A673 (cell line): ENCODE results near the gene PPP2R2D. TPM values are rescaled to one million over a fixed set of nuclear protein-coding genes. Genes with fewer than 3 reads are reported as not detected.

Source experiments
- BruUV-seq: library from RNA; stranded (reverse); fragments of 400-500 nt; replicated peaks from 2 replicates; lab custom pipeline; 2021; lab: Mats Ljungman, UMichigan
- CTCF ChIA-PET: fragments of 300-600 bp; sonication (Branson Sonifier 250); formaldehyde crosslinking; loops from one replicate; lab custom pipeline; 2022; ENCODE audit warnings: antibody characterized with exemption; lab: Charles Lee
- POLR2A ChIA-PET: fragments of 300-600 bp; sonication (Branson Sonifier 250); formaldehyde crosslinking; loops from one replicate; lab custom pipeline; 2022; ENCODE audit warnings: antibody characterized with exemption; ENCODE audit not compliant: low non-redundant PET; lab: Charles Lee
- DNase-seq: peaks from one replicate; pipeline ENCODE4 v3.0.0-alpha.2; 2015; ENCODE audit warnings: low spot score
- H3K27ac ChIP-seq: fragments of 200-600 bp; sonication (generic); 2 replicates; pipeline ENCODE4 v1.5.1; 2016; ENCODE audit warnings: mixed run types, low read depth, mild to moderate bottlenecking, mixed read lengths, antibody characterized with exemption, low read length; ENCODE audit not compliant: poor library complexity, severe bottlenecking
- H3K27me3 ChIP-seq: fragments of 200-600 bp; sonication (generic); replicated peaks from 2 replicates; pipeline ENCODE4 v1.6.1; 2017; ENCODE audit warnings: mixed run types, low read depth, mild to moderate bottlenecking, mixed read lengths, antibody characterized with exemption, low read length; ENCODE audit not compliant: insufficient read depth, poor library complexity
- H3K36me3 ChIP-seq: fragments of 200-600 bp; sonication (generic); 2 replicates; pipeline ENCODE4 v1.6.1; 2016; ENCODE audit warnings: mixed run types, mild to moderate bottlenecking, mixed read lengths, antibody characterized with exemption, low read length; ENCODE audit not compliant: insufficient read depth, poor library complexity, severe bottlenecking
- H3K4me1 ChIP-seq: fragments of 200-600 bp; sonication (generic); 2 replicates; pipeline ENCODE4 v1.6.1; 2017; ENCODE audit warnings: mixed run types, mild to moderate bottlenecking, mixed read lengths, antibody characterized with exemption, low read length; ENCODE audit not compliant: insufficient read depth, poor library complexity, severe bottlenecking
- H3K4me3 ChIP-seq: fragments of 200-600 bp; sonication (generic); 2 replicates; pipeline ENCODE4 v1.5.1; 2016; ENCODE audit warnings: low read depth, mixed run types, mild to moderate bottlenecking, mixed read lengths, low read length; ENCODE audit not compliant: poor library complexity, severe bottlenecking
- H3K9me3 ChIP-seq: fragments of 200-600 bp; sonication (generic); 2 replicates; pipeline ENCODE4 v1.6.1; 2016; ENCODE audit warnings: mixed run types, low read depth, mild to moderate bottlenecking, mixed read lengths, antibody characterized with exemption, low read length; ENCODE audit not compliant: poor library complexity, severe bottlenecking
- EZH2 ChIP-seq: fragments of 200-600 bp; sonication (generic); IDR thresholded peaks from 2 replicates; pipeline ENCODE4 v1.6.1; 2017; ENCODE audit warnings: borderline replicate concordance, low read depth, mild to moderate bottlenecking, mixed read lengths, antibody characterized with exemption, low read length; ENCODE audit not compliant: poor library complexity, severe bottlenecking
- intact Hi-C: fragments of 100-400 bp; cut with micrococcal nuclease; formaldehyde crosslinking; loops from one replicate; pipeline ENCODE4 v1.10.0; 2022; ENCODE audit not compliant: unreplicated experiment
- total RNA-seq: library from RNA; stranded (reverse); gene quantifications from 2 replicates; pipeline ENCODE4 v1.2.3, GENCODE V29; 2021
- TF ChIP-seq, protein P1 (sequence below): fragments of 300-800, 200-600 bp; sonication (generic); conservative IDR thresholded peaks from 2 replicates; pipeline ENCODE4 v1.5.1; 2017; ENCODE audit warnings: low read depth, mild to moderate bottlenecking, antibody characterized with exemption, low read length, moderate library complexity, mixed read lengths

The PPP2R2D gene
- total RNA-seq, 1 experiment from 2014 or later = 49.1 TPM

GRCh38 chr10:131975796-131976195 is 75.0 kb downstream of the PPP2R2D start:
- CTCF ChIA-PET = no interaction called here
- Histone ChIP-seq H3K4me1 (peaks cover 30% of the 10 kb centered on the region), H3K9me3 (no peaks in the 10 kb centered on the region), H3K27ac (no peak overlapping the region), H3K36me3 (peaks cover 10% of the 10 kb centered on the region), H3K27me3 (no peaks in the 10 kb centered on the region), H3K4me3 (no peak overlapping the region)
- no peak for TF ChIP-seq EZH2
- TF ChIP-seq, protein P1, sequence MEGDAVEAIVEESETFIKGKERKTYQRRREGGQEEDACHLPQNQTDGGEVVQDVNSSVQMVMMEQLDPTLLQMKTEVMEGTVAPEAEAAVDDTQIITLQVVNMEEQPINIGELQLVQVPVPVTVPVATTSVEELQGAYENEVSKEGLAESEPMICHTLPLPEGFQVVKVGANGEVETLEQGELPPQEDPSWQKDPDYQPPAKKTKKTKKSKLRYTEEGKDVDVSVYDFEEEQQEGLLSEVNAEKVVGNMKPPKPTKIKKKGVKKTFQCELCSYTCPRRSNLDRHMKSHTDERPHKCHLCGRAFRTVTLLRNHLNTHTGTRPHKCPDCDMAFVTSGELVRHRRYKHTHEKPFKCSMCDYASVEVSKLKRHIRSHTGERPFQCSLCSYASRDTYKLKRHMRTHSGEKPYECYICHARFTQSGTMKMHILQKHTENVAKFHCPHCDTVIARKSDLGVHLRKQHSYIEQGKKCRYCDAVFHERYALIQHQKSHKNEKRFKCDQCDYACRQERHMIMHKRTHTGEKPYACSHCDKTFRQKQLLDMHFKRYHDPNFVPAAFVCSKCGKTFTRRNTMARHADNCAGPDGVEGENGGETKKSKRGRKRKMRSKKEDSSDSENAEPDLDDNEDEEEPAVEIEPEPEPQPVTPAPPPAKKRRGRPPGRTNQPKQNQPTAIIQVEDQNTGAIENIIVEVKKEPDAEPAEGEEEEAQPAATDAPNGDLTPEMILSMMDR = no peak
- no TSS peak for BruUV-seq
- intact Hi-C loops = no loop called here
- DNase-seq = no peak
- POLR2A ChIA-PET = no interaction called here

- H3K9me3 ChIP-seq = no peaks in the 10 kb centered on the region
- H3K4me1 ChIP-seq = peaks cover 25% of the 10 kb centered on the region
- intact Hi-C loops = no loop called here
- no peak overlapping the region for H3K4me3 ChIP-seq
- TF ChIP-seq, protein P1 = no peak
- TF ChIP-seq EZH2 = no peak
- H3K27ac ChIP-seq = no peak overlapping the region
- POLR2A ChIA-PET = no interaction called here
- no peak for DNase-seq
- no peaks in the 10 kb centered on the region for H3K27me3 ChIP-seq
- BruUV-seq = no TSS peak
- no peaks in the 10 kb centered on the region for H3K36me3 ChIP-seq
- CTCF ChIA-PET = no interaction called here
Measured at GRCh38 chr10:131977323-131978096, 76.7 kb downstream of the PPP2R2D start.

- H3K36me3 ChIP-seq = no peaks in the 10 kb centered on the region
- H3K4me3 ChIP-seq = no peak overlapping the region
- no peak overlapping the region for H3K27ac ChIP-seq
- ChIA-PET POLR2A (no interaction called here), CTCF (no interaction called here)
- no peak for DNase-seq
- BruUV-seq = no TSS peak
- intact Hi-C loops = no loop called here
- H3K4me1 ChIP-seq = peaks cover 16% of the 10 kb centered on the region
- no peak for TF ChIP-seq EZH2
- TF ChIP-seq, protein P1 = no peak
- no peaks in the 10 kb centered on the region for H3K9me3 ChIP-seq
- no peaks in the 10 kb centered on the region for H3K27me3 ChIP-seq
Measured at GRCh38 chr10:131978366-131978765, 77.6 kb downstream of the PPP2R2D start.
